Skeletal muscle tissue (tissue), 4 donors: ENCODE data around the gene EMP2. TPM values are rescaled to one million over a fixed set of nuclear protein-coding genes. Genes with fewer than 3 reads are reported as not detected.

Experiments
- H3K27ac ChIP-seq: one replicate; pipeline ENCODE4 v1.7.0; 2013; ENCODE audit warnings: mild to moderate bottlenecking, low read depth, low read length, inconsistent platforms
- H3K27me3 ChIP-seq, 3 donors: one replicate each; pipeline ENCODE4 v1.7.0; 2013; ENCODE audit warnings: low read length in 3 of 3; ENCODE audit not compliant: control insufficient read depth in 3 of 3, insufficient read depth in 3 of 3
- H3K36me3 ChIP-seq, 3 donors: one replicate each; pipeline ENCODE4 v1.7.0; 2013; ENCODE audit warnings: low read length in 3 of 3; ENCODE audit not compliant: control insufficient read depth in 3 of 3, insufficient read depth in 3 of 3
- H3K4me1 ChIP-seq, 3 donors: one replicate each; pipeline ENCODE4 v1.7.0; 2013; ENCODE audit warnings: low read length in 3 of 3, mild to moderate bottlenecking in 3 of 3; ENCODE audit not compliant: control insufficient read depth in 3 of 3, insufficient read depth in 3 of 3
- H3K4me3 ChIP-seq, 3 donors: one replicate each; pipeline ENCODE4 v1.7.0; 2013; ENCODE audit warnings: low read length in 3 of 3
- H3K9ac ChIP-seq, 3 donors: one replicate each; pipeline ENCODE4 v1.7.0; 2013; ENCODE audit warnings: low read length in 3 of 3, mild to moderate bottlenecking in 3 of 3, moderate library complexity in 2 of 3, low read depth in 1 of 3
- H3K9me3 ChIP-seq, 3 donors: one replicate each; pipeline ENCODE4 v1.7.0; 2013; ENCODE audit warnings: low read length in 3 of 3; ENCODE audit not compliant: control insufficient read depth in 3 of 3
- total RNA-seq: library from RNA; depleted of rRNA; stranded (reverse); fragments of >200 nt; gene quantifications from one replicate; pipeline ENCODE4 v1.2.3, GENCODE V29; 2014
- donor health status: Osteomylitis.

Gene EMP2
- total RNA-seq, 1 donor from 2014 or later, result 42.8 TPM

DNA sequence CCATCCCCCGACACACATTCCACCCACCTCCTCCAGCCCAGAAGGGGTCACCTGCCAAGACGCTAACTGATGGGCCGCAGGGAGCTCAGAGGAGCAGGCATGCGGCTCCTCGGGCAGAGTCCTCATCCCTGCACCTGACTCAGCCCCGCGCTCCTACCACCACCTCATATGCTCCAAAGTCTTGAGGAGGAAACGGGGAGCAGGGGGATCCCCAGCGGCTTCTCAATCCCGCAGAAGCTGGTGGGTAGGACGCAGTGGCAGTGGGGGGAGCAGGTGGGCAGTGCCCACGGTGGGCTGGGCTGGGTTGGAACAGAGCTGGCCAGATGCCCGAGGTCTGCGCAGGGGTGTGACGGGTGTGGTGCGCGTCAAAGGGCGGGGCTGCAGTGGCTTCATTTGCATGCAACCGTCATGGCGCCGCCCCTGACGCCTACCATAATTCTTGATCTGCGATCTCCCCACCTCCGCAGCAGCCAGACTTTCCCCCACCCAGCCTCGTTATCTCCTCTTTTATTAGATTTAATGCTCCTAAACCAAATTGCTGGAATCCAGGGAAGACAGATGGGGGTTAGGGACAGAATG, 39.0 kb upstream of the EMP2 start:
- Histone ChIP-seq H3K4me1 (peaks cover 9 to 11% (median 9%) of the 10 kb centered on the region in 3 donors), H3K9ac (no peak overlapping the region), H3K27ac (no peak overlapping the region), H3K36me3 (no peaks in the 10 kb centered on the region), H3K27me3 (peaks cover 3 to 21% (median 7%) of the 10 kb centered on the region in 3 donors), H3K4me3 (peak overlapping the region in 2 of 3 donors; percentile 19 to 35), H3K9me3 (no peaks in the 10 kb centered on the region)

- no peaks in the 10 kb centered on the region for H3K9me3 ChIP-seq
- no peak overlapping the region for H3K27ac ChIP-seq
- peaks cover 3 to 21% (median 7%) of the 10 kb centered on the region in 3 donors for H3K27me3 ChIP-seq
- no peaks in the 10 kb centered on the region for H3K36me3 ChIP-seq
- peaks cover 9 to 11% (median 9%) of the 10 kb centered on the region in 3 donors for H3K4me1 ChIP-seq
- no peak overlapping the region for H3K4me3 ChIP-seq
- H3K9ac ChIP-seq, result no peak overlapping the region
Measured at GRCh38 chr16:10618710-10619209, 38.4 kb upstream of the EMP2 start.

- Histone ChIP-seq H3K36me3 (no peaks in the 10 kb centered on the region), H3K4me3 (no peak overlapping the region), H3K4me1 (peaks cover 9 to 11% (median 9%) of the 10 kb centered on the region in 3 donors), H3K9me3 (no peaks in the 10 kb centered on the region), H3K27me3 (peaks cover 3 to 21% (median 7%) of the 10 kb centered on the region in 3 donors), H3K9ac (no peak overlapping the region), H3K27ac (no peak overlapping the region)
Measured at GRCh38 chr16:10617662-10618420, 37.4 kb upstream of the EMP2 start.

- Histone ChIP-seq H3K27ac (no peak overlapping the region), H3K9me3 (no peaks in the 10 kb centered on the region), H3K9ac (peak overlapping the region in 1 of 3 donors; percentile 33), H3K4me1 (peaks cover 9 to 11% (median 9%) of the 10 kb centered on the region in 3 donors), H3K36me3 (no peaks in the 10 kb centered on the region), H3K27me3 (peaks cover 3 to 21% (median 7%) of the 10 kb centered on the region in 3 donors), H3K4me3 (no peak overlapping the region)
Measured at GRCh38 chr16:10616756-10617640, 36.6 kb upstream of the EMP2 start.

GRCh38 chr16:10616419-10616755, 36.0 kb upstream of the EMP2 start:
- Histone ChIP-seq H3K4me3 (no peak overlapping the region), H3K9ac (no peak overlapping the region), H3K27me3 (peaks cover 3 to 21% (median 7%) of the 10 kb centered on the region in 3 donors), H3K4me1 (peaks cover 9 to 11% (median 9%) of the 10 kb centered on the region in 3 donors), H3K36me3 (no peaks in the 10 kb centered on the region), H3K27ac (no peak overlapping the region), H3K9me3 (no peaks in the 10 kb centered on the region)

DNA sequence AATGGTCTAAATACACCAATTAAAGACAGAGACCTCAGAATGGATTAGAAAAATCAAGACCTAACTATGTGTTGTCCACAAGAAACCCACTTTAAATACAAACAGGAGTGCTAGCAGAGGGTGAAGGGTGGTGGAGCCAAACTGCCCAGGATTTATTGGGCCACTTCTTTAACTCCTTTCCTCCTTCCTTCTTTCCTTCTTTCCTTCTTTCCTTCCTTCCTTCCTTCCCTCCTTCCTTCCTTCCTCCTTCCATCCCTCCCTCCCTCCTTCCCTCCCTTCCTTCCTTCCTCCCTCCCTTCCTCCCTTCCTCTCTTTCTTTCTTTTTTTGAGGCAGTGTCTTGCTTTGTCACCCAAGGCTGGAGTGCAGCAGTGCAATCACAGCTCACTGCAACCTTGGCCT, 34.3 kb upstream of the EMP2 start:
- Histone ChIP-seq H3K4me1 (peaks cover 6 to 11% (median 9%) of the 10 kb centered on the region in 3 donors), H3K9me3 (no peaks in the 10 kb centered on the region)

GRCh38 chr16:10613785-10614485, 33.5 kb upstream of the EMP2 start:
- Histone ChIP-seq H3K36me3 (no peaks in the 10 kb centered on the region), H3K4me1 (peaks cover 3 to 14% (median 11%) of the 10 kb centered on the region in 3 donors), H3K9me3 (no peaks in the 10 kb centered on the region), H3K27me3 (peaks cover 0 to 10% (median 3%) of the 10 kb centered on the region in 3 donors), H3K9ac (no peak overlapping the region), H3K27ac (no peak overlapping the region), H3K4me3 (no peak overlapping the region)

More for the DNA sequence above, 34.3 kb upstream of the EMP2 start:
- Histone ChIP-seq H3K4me3 (no peak overlapping the region), H3K27me3 (peaks cover 3 to 17% (median 3%) of the 10 kb centered on the region in 3 donors), H3K36me3 (no peaks in the 10 kb centered on the region), H3K9ac (no peak overlapping the region), H3K27ac (no peak overlapping the region)

DNA sequence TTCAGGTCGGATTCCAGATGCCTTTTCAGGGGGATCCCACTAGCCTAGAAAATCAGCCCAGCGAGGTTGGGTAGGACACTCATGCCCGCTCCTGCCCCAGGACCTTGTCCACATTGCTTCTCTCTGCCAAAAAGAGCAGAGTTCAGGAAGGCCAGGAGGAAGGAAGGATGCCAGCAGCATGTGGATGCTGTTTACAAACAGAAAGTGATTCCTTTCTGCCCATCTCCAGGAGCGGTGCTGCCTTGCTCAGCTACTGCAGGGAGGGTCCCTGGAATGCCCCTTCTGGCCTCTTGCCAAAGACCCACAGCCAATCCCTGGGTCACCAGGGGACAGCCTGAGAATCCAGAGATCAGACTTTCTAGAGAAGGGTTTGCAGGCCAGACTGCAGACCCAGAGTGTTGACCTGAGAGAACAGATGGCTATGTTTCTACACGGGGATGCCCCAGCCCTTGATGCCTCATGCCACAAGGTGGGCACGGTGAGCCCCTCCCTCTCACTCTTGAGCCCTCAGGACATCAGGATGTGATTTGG, 32.3 kb upstream of the EMP2 start:
- Histone ChIP-seq H3K4me1 (peaks cover 3 to 14% (median 11%) of the 10 kb centered on the region in 3 donors), H3K4me3 (no peak overlapping the region), H3K9ac (peak overlapping the region in 1 of 3 donors; percentile 10), H3K36me3 (no peaks in the 10 kb centered on the region), H3K27ac (no peak overlapping the region), H3K27me3 (peaks cover 0 to 6% (median 3%) of the 10 kb centered on the region in 3 donors), H3K9me3 (no peaks in the 10 kb centered on the region)

DNA sequence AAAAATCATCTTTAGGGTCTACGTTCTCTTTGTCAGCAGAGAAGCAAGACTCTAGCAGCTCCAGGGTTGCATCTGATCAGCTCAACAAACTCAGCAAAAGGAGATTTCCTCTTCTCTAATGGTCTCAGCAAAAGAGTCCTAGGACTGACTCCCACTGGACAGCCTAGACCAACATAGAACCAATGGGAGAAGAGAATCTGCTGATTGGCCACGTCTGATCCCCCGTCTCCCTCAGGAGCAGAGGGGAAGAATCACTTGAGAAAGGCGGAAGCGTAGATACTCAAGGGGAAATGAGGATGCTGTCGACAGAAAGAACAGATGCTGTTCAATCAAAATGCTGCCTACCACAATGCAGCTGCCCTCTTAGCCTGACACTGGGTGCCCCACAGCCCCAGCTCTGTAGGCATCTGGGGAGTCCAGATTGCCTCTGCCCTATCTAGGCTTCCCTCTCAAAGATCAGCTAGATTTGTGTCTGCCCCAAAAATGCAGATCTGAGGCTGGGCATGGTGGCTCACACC, 31.5 kb upstream of the EMP2 start:
- H3K27me3 ChIP-seq, result no peaks in the 10 kb centered on the region
- H3K4me1 ChIP-seq, result peaks cover 3 to 7% (median 5%) of the 10 kb centered on the region in 3 donors
- no peak overlapping the region for H3K27ac ChIP-seq
- no peaks in the 10 kb centered on the region for H3K9me3 ChIP-seq
- H3K9ac ChIP-seq, result no peak overlapping the region
- H3K36me3 ChIP-seq, result no peaks in the 10 kb centered on the region
- H3K4me3 ChIP-seq, result no peak overlapping the region
